PFSK-1 (cell line): Measurements from ENCODE around the gene CBR3.

Experiments
- FOXP2 ChIP-seq: optimal IDR thresholded peaks from 2 replicates; pipeline ENCODE3; 2011; ENCODE audit warnings: borderline replicate concordance, control low read depth, inconsistent platforms; ENCODE audit not compliant: insufficient read depth; ENCODE audit errors: extremely low read length, extremely low read depth
- POLR2AphosphoS5 ChIP-seq: IDR thresholded peaks from 2 replicates; pipeline ENCODE4 v1.6.1; 2012; ENCODE audit warnings: low read depth, mild to moderate bottlenecking, control low read depth, low read length, moderate library complexity
- SIN3A ChIP-seq: IDR thresholded peaks from 2 replicates; pipeline ENCODE4 v1.6.1; 2012; ENCODE audit warnings: mild to moderate bottlenecking, low read length, moderate library complexity, borderline replicate concordance; ENCODE audit not compliant: insufficient read depth
- TAF1 ChIP-seq: IDR thresholded peaks from 2 replicates; pipeline ENCODE4 v1.6.1; 2012; ENCODE audit warnings: low read length, control low read depth, borderline replicate concordance; ENCODE audit not compliant: insufficient read depth
- TF ChIP-seq, protein P1 (sequence below), 2 experiments: IDR thresholded peaks; 2 replicates each; pipeline versions ENCODE4 v1.6.1 to v1.8.0; 2011 to 2012; ENCODE audit warnings: low read depth in 2 of 2, low read length in 2 of 2, control low read depth in 1 of 2, inconsistent platforms in 1 of 2, mild to moderate bottlenecking in 1 of 2, moderate library complexity in 1 of 2; ENCODE audit not compliant: insufficient read depth in 1 of 2

CBR3 gene

DNA sequence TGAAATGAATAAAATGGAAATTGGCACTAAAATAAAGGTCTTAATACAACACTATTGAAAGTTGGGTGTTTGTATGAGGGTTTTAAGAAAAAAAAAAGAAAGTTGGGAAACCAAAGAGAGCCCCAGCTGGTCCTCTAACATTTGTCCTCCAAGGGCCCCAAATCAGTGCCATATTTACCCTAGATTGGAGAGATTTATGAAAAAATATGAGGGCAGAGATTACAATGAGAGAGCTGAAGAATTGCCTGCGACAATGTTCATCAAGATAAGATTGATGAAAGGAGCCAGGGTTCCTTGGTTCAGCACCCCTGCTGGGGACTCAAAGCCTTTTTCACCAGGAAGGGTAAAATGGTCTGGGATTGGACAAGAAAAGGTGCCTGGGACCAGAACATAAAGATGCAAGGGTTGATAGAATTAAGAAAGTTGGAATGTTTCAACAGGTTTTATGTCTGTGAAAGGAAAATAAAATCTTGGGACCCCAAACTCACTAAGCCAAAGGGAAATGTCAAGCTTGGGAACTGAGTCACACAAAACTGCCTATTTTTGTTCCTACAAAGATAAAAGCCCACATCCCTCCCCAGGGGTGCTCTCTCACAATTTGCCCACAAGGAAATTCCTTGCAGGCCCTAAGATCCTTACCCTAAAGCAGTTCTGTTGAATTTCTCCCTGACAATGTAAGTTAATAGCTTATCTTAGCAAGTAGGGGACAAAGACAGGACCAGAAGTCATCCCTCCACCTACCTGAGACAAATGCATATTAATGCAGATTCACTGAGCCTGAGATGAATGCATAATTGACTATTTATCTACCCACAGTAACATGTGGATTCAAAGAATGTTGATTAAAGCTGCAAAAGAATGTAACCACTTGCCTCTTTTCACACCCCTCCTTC lies 38.2 kb upstream of the CBR3 start:
- TF ChIP-seq FOXP2 (no peak), SIN3A (no peak), POLR2AphosphoS5 (no peak), TAF1 (no peak)
- TF ChIP-seq, protein P1, sequence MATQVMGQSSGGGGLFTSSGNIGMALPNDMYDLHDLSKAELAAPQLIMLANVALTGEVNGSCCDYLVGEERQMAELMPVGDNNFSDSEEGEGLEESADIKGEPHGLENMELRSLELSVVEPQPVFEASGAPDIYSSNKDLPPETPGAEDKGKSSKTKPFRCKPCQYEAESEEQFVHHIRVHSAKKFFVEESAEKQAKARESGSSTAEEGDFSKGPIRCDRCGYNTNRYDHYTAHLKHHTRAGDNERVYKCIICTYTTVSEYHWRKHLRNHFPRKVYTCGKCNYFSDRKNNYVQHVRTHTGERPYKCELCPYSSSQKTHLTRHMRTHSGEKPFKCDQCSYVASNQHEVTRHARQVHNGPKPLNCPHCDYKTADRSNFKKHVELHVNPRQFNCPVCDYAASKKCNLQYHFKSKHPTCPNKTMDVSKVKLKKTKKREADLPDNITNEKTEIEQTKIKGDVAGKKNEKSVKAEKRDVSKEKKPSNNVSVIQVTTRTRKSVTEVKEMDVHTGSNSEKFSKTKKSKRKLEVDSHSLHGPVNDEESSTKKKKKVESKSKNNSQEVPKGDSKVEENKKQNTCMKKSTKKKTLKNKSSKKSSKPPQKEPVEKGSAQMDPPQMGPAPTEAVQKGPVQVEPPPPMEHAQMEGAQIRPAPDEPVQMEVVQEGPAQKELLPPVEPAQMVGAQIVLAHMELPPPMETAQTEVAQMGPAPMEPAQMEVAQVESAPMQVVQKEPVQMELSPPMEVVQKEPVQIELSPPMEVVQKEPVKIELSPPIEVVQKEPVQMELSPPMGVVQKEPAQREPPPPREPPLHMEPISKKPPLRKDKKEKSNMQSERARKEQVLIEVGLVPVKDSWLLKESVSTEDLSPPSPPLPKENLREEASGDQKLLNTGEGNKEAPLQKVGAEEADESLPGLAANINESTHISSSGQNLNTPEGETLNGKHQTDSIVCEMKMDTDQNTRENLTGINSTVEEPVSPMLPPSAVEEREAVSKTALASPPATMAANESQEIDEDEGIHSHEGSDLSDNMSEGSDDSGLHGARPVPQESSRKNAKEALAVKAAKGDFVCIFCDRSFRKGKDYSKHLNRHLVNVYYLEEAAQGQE (IDR thresholded peaks at IDR 0.05; ENCODE audit: insufficient read depth in 1 of 2, low read depth in 2 of 2, low read length in 2 of 2) = no peak

DNA sequence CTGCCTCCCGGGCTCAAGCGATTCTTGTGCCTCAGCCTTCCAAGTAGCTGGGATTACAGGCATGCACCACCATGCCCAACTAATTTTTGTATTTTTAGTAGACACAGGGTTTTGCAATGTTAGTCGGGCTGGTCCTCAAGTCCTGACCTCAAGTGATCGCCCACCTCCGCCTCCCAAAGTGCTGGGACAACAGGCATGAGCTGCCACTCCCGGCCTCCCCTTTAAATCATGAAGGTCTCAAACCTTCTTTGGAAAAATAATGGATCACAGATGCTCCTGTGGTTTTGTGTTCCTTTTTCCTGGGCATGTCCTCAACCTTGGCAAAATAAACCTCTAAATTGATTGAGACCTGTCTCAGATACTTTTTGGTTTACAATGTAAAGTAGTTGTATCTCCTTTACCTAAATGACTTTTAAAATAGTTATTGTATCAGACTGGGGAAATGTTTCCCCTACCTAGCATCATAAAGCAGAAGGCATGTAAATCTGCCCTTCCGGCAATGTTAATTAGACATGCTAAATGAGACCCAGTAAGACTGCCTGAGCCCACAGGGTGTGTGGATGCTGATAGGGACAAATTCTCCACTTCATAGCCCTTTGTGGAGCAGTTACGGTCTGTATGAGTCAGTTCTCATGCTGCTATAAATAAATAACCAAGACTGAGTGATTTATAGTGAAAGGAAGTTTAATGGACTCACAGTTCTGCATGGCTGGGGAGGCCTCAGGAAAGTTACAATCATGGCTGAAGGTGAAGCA lies 37.3 kb upstream of the CBR3 start:
- no peak for TF ChIP-seq TAF1
- TF ChIP-seq, protein P1 (IDR thresholded peaks at IDR 0.05; ENCODE audit: insufficient read depth in 1 of 2, low read depth in 2 of 2, low read length in 2 of 2) = no peak
- TF ChIP-seq POLR2AphosphoS5 = no peak
- TF ChIP-seq SIN3A = no peak
- no peak for TF ChIP-seq FOXP2

DNA sequence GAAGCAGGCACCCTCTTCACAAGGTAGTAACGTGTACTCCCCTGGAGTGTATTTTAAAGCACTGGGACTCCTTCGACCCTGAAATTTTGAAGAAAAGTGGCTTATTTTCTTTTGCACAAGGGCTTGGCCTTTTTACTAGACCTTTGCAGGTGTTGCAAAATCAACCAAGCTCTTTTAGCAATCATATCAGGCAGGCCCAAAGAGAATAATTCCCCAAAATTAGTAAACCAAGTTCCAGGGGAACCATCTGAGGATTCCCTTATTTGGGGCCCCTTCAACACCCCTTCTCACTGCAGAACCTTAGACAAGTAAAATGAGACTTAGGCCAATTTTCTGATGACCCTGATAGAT lies 36.7 kb upstream of the CBR3 start:
- TF ChIP-seq, protein P1 (IDR thresholded peaks at IDR 0.05; ENCODE audit: insufficient read depth in 1 of 2, low read depth in 2 of 2, low read length in 2 of 2) = no peak

DNA sequence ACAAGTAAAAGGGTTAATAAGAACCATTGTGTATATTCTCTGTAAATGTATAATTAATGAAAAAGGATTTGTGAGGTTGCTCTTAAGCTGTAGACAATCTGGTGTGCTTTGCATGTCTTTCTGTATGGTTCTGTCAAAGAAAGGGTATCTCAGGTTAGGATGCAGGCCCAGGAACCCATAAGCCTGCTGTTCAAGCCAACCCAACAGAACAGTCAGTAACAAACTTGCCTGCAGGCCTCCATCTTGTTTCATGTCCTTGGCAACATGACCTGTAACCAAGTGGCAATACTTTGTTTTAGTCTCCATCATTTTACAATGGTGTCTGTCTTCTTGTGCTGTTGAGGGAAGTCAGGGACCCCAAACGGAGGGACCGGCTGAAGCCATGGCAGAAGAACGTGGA lies 35.9 kb upstream of the CBR3 start:
- TF ChIP-seq, protein P1 (IDR thresholded peaks at IDR 0.05; ENCODE audit: insufficient read depth in 1 of 2, low read depth in 2 of 2, low read length in 2 of 2) = no peak
- no peak for TF ChIP-seq SIN3A
- no peak for TF ChIP-seq FOXP2
- TF ChIP-seq TAF1 = no peak
- no peak for TF ChIP-seq POLR2AphosphoS5
